AG09309 (cell line): ENCODE results near the gene PTPN1.

Source experiments
- DNase-seq: peaks from one replicate; pipeline ENCODE4 v3.0.0-alpha.2; 2010; ENCODE audit warnings: low read depth
- H3K4me3 ChIP-seq: 2 replicates; pipeline ENCODE4 v1.5.1; 2011; ENCODE audit warnings: mild to moderate bottlenecking, low read depth, low read length, moderate library complexity; ENCODE audit not compliant: control insufficient read depth
- TF ChIP-seq, protein P1 (sequence below): IDR thresholded peaks from 2 replicates; pipeline ENCODE4 v1.5.1; 2011; ENCODE audit warnings: mild to moderate bottlenecking, low read depth, low read length, inconsistent platforms; ENCODE audit not compliant: insufficient read depth, control insufficient read depth; ENCODE audit errors: missing control alignments

The PTPN1 gene

DNA sequence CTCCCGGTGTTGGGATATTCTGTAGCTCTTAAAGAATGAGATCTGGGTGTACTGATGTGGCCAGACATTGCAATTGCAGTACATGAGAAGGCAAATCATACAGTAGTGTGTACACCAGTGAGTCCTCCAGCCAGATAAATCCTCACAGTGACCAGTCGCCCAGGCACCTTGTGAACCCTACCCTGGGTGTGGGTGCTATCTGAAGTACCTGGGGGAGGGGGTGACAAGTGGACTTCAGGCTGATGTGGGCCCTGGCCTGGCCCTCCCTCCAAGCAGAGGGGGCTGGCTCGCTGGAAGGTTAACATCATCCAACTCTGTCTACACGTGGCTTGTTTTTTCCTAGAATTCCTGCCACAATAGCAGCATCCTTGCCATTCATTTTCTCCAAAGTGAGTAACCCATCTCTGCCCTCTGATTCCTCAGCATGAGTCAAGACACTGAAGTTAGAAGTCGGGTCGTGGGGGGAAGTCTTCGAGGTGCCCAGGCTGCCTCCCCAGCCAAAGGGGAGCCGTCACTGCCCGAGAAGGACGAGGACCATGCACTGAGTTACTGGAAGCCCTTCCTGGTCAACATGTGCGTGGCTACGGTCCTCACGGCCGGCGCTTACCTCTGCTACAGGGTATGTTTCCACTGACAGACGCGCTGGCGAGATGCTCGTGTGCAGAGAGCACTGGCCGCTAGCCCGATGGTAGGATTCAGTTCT lies 70.8 kb downstream of the PTPN1 start:
- TF ChIP-seq, protein P1, sequence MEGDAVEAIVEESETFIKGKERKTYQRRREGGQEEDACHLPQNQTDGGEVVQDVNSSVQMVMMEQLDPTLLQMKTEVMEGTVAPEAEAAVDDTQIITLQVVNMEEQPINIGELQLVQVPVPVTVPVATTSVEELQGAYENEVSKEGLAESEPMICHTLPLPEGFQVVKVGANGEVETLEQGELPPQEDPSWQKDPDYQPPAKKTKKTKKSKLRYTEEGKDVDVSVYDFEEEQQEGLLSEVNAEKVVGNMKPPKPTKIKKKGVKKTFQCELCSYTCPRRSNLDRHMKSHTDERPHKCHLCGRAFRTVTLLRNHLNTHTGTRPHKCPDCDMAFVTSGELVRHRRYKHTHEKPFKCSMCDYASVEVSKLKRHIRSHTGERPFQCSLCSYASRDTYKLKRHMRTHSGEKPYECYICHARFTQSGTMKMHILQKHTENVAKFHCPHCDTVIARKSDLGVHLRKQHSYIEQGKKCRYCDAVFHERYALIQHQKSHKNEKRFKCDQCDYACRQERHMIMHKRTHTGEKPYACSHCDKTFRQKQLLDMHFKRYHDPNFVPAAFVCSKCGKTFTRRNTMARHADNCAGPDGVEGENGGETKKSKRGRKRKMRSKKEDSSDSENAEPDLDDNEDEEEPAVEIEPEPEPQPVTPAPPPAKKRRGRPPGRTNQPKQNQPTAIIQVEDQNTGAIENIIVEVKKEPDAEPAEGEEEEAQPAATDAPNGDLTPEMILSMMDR: no peak

DNA sequence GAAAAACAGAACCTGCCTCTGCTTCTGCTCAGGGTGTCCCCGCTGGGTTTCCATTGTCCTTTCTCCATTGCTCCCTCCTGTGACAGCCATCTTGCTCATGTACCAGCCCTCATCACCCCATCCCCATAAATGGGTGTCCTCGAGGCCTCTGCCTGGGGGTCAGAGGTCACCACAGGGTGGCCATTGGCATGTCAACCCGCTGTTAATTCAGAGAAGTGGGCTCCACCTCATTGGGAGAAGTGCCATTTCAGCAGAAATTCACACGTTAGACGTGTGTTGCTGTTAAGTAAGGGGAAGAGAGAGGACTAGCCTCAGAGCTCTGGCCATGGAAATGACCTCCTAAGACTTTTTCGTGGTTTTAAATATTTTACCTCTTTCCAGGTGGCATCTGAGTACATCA lies 71.9 kb downstream of the PTPN1 start:
- TF ChIP-seq, protein P1: no peak
- no peak for DNase-seq
- no peak overlapping the region for H3K4me3 ChIP-seq

More for the DNA sequence above, 70.8 kb downstream of the PTPN1 start:
- no peak overlapping the region for H3K4me3 ChIP-seq
- DNase-seq: no peak

DNA sequence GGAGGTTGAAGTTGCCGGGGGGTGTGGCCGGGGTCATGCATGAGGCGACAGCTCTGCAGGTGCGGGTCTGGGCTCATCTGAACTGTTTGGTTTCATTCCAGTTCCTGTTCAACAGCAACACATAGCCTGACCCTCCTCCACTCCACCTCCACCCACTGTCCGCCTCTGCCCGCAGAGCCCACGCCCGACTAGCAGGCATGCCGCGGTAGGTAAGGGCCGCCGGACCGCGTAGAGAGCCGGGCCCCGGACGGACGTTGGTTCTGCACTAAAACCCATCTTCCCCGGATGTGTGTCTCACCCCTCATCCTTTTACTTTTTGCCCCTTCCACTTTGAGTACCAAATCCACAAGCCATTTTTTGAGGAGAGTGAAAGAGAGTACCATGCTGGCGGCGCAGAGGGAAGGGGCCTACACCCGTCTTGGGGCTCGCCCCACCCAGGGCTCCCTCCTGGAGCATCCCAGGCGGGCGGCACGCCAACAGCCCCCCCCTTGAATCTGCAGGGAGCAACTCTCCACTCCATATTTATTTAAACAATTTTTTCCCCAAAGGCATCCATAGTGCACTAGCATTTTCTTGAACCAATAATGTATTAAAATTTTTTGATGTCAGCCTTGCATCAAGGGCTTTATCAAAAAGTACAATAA lies 72.5 kb downstream of the PTPN1 start:
- no peak for DNase-seq
- TF ChIP-seq, protein P1: no peak
- no peak overlapping the region for H3K4me3 ChIP-seq

DNA sequence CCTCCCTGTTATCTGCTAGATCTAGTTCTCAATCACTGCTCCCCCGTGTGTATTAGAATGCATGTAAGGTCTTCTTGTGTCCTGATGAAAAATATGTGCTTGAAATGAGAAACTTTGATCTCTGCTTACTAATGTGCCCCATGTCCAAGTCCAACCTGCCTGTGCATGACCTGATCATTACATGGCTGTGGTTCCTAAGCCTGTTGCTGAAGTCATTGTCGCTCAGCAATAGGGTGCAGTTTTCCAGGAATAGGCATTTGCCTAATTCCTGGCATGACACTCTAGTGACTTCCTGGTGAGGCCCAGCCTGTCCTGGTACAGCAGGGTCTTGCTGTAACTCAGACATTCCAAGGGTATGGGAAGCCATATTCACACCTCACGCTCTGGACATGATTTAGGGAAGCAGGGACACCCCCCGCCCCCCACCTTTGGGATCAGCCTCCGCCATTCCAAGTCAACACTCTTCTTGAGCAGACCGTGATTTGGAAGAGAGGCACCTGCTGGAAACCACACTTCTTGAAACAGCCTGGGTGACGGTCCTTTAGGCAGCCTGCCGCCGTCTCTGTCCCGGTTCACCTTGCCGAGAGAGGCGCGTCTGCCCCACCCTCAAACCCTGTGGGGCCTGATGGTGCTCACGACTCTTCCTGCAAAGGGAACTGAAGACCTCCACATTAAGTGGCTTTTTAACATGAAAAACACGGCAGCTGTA lies 73.4 kb downstream of the PTPN1 start:
- H3K4me3 ChIP-seq: no peak overlapping the region
- TF ChIP-seq, protein P1: no peak
- no peak for DNase-seq

- no peak overlapping the region for H3K4me3 ChIP-seq
- no peak for DNase-seq
- TF ChIP-seq, protein P1: no peak
These were observed 74.5 kb downstream of the PTPN1 start for GRCh38 chr20:50584687-50585086.

DNA sequence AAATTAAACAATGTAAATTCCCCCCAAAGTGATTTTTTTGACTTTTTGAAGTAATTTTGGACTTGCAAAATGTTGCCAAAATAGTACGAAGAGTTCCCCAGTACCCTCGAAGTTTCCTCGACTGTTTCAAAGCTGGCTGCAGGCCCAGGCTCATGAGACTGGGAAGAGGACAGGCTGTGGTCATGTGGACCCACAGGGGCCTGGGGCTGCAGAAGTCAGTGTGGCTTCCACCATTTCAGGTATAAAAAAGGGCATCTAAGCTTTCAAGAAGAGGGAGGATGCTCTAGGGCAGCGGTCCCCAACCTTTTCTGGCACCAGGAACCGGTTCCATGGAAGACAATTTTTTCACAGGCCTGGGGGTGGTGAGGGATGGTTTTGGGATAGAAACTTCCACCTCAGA lies 75.0 kb downstream of the PTPN1 start:
- TF ChIP-seq, protein P1: no peak
- DNase-seq: no peak
- no peak overlapping the region for H3K4me3 ChIP-seq
